Stimulated activated CD4-positive, alpha-beta T cell treated with anti-CD3 and anti-CD28 coated beads, Interleukin-1b, Interleukin-23, amount 100 ng/mL, for 4 hours (primary cell): ENCODE results near the gene DRAXIN.

Experiments
- DNase-seq, 2 donors: peaks; one replicate each; pipeline ENCODE4 v3.0.0-alpha.2; 2020; ENCODE audit warnings: low read depth in 2 of 2

The DRAXIN gene

GRCh38 chr1:11657654-11658053 is 33.9 kb upstream of the DRAXIN start:
- no peak for DNase-seq

- no peak for DNase-seq
Observed at GRCh38 chr1:11658542-11658941, 33.0 kb upstream of the DRAXIN start.

GRCh38 chr1:11659748-11660147 is 31.8 kb upstream of the DRAXIN start:
- no peak for DNase-seq

GRCh38 chr1:11661103-11661502 is 30.4 kb upstream of the DRAXIN start:
- DNase-seq = no peak

- DNase-seq = peak; percentile 50
Observed at GRCh38 chr1:11664336-11665065, 27.0 kb upstream of the DRAXIN start.

- no peak for DNase-seq
Observed at GRCh38 chr1:11668516-11668915, 23.0 kb upstream of the DRAXIN start.

GRCh38 chr1:11670747-11671146 is 20.8 kb upstream of the DRAXIN start:
- DNase-seq = no peak

GRCh38 chr1:11671205-11671543 is 20.3 kb upstream of the DRAXIN start:
- no peak for DNase-seq

GRCh38 chr1:11671544-11672286 is 19.8 kb upstream of the DRAXIN start:
- no peak for DNase-seq

- DNase-seq = no peak
Observed at GRCh38 chr1:11673089-11673769, 18.3 kb upstream of the DRAXIN start.

GRCh38 chr1:11674488-11674887 is 17.0 kb upstream of the DRAXIN start:
- no peak for DNase-seq

- DNase-seq = no peak
Observed at GRCh38 chr1:11675325-11675724, 16.2 kb upstream of the DRAXIN start.

- no peak for DNase-seq
Observed at GRCh38 chr1:11676386-11677103, 15.0 kb upstream of the DRAXIN start.

- DNase-seq = no peak
Observed at GRCh38 chr1:11678442-11678841, 13.1 kb upstream of the DRAXIN start.

GRCh38 chr1:11680270-11681070 is 11.0 kb upstream of the DRAXIN start:
- DNase-seq = no peak

GRCh38 chr1:11681071-11681771 is 10.3 kb upstream of the DRAXIN start, which contains the start of gene MAD2L2:
TSS of gene MAD2L2 (minus strand) at chr1:11681148. CDS start at chr1:11680601, 547 bp downstream.
- peak; percentile 89 to 96 for DNase-seq

GRCh38 chr1:11682287-11682771 is 9.2 kb upstream of the DRAXIN start:
- no peak for DNase-seq

GRCh38 chr1:11682799-11683198 is 8.7 kb upstream of the DRAXIN start:
- DNase-seq = no peak

GRCh38 chr1:11684070-11684469 is 7.4 kb upstream of the DRAXIN start:
- no peak for DNase-seq

GRCh38 chr1:11685210-11685752 is 6.2 kb upstream of the DRAXIN start:
- DNase-seq = no peak
